ENCODE data around the gene ESPNL.

- TF ChIP-seq CTCF (IDR thresholded peaks at IDR 0.05) (no peak), POLR2A (IDR thresholded peaks at IDR 0.05) (no peak)
Observed at GRCh38 chr2:238136820-238137537, 36.8 kb downstream of the ESPNL start.

Measured in lower leg skin (tissue), 3 donors.